Spleen (tissue), 11 donors: ENCODE measurements around the gene PREP. TPM values are rescaled to one million over a fixed set of nuclear protein-coding genes. Genes with fewer than 3 reads are reported as not detected.

Source experiments
- DNase-seq: peaks from one replicate; pipeline ENCODE4 v3.0.0-alpha.2; 2020
- H3K27ac ChIP-seq, 8 donors: fragments of 200-600 bp; sonication (generic) in 7 of 8; 1 replicate in 4 of 8; 2 replicates in 4 of 8; pipeline versions ENCODE4 v1.5.0 to v1.8.0; 2016 to 2021; ENCODE audit warnings: inconsistent platforms in 4 of 8, mild to moderate bottlenecking in 4 of 8, moderate library complexity in 1 of 8
- H3K27me3 ChIP-seq, 7 donors: fragments of 200-600 bp; sonication (generic) in 6 of 7; replicated peaks in 1 of 7; 1 replicate in 4 of 7; 2 replicates in 3 of 7; pipeline versions ENCODE4 v1.5.0 to v1.8.0; 2016 to 2021; ENCODE audit warnings: inconsistent platforms in 3 of 7, mild to moderate bottlenecking in 1 of 7
- H3K36me3 ChIP-seq, 6 donors: fragments of 200-600 bp; sonication (generic) in 5 of 6; 1 replicate in 4 of 6; 2 replicates in 2 of 6; pipeline versions ENCODE4 v1.5.0 to v1.8.0; 2016 to 2021; ENCODE audit warnings: inconsistent platforms in 2 of 6
- H3K4me1 ChIP-seq, 6 donors: fragments of 200-600 bp; sonication (generic) in 5 of 6; 1 replicate in 3 of 6; 2 replicates in 3 of 6; pipeline versions ENCODE4 v1.5.0 to v1.8.0; 2016 to 2021; ENCODE audit warnings: inconsistent platforms in 3 of 6
- H3K4me3 ChIP-seq, 8 donors: fragments of 200-600 bp; sonication (generic) in 7 of 8; 1 replicate in 4 of 8; 2 replicates in 4 of 8; pipeline versions ENCODE4 v1.5.0 to v1.8.0; 2016 to 2021; ENCODE audit warnings: inconsistent platforms in 4 of 8, mild to moderate bottlenecking in 4 of 8, moderate library complexity in 2 of 8
- H3K9me3 ChIP-seq, 8 donors: fragments of 200-600 bp; sonication (generic) in 7 of 8; 1 replicate in 4 of 8; 2 replicates in 4 of 8; pipeline versions ENCODE4 v1.5.0 to v1.8.0; 2016 to 2021; ENCODE audit warnings: inconsistent platforms in 4 of 8
- POLR2A ChIP-seq, 3 donors: fragments of 450-650 bp; IDR thresholded peaks; one replicate each; pipeline ENCODE4 v1.5.1; 2017; ENCODE audit warnings: antibody characterized with exemption in 3 of 3, mild to moderate bottlenecking in 1 of 3
- POLR2AphosphoS5 ChIP-seq, 3 donors: sonication (generic); formaldehyde crosslinking; IDR thresholded peaks; one replicate each; pipeline ENCODE4 v1.5.1; 2017; ENCODE audit warnings: antibody characterized with exemption in 3 of 3
- WGBS, 5 donors: extraction: QIAGEN DNeasy Blood & Tissue Kit in 3 of 5; methylation state at CpG; one replicate each; pipeline versions ENCODE4 v1.1.5 to v1.1.7; 2013 to 2018; 5-methylcytosine and 5-hydroxymethylcytosine counted together
- intact Hi-C: fragments of 100-400 bp; cut with DNase I; formaldehyde crosslinking; loops from one replicate; pipeline ENCODE4 v1.15.0; 2023; ENCODE audit warnings: low total_unique reads
- polyA plus RNA-seq, 3 donors: library from polyadenylated mRNA; stranded (reverse); fragments of 200-250 nt; gene quantifications; one replicate each; pipeline ENCODE4 v1.2.1, GENCODE V29; 2013
- total RNA-seq, 7 donors: library from RNA; depleted of rRNA in 3 of 7; stranded (reverse); fragments of >200 nt in 3 of 7; fragmentation: NEBNext Ultra II Directional in 4 of 7; extraction: Animal tissue kit (Norgen Biotek cat#: 25700) in 4 of 7; gene quantifications; one replicate each; pipeline versions ENCODE4 v1.1.0 to v1.2.1, GENCODE V29; 2016 to 2021
- TF ChIP-seq, protein P1 (sequence below), 11 experiments: fragments of 200-600 bp in 7 of 11; fragments of 450-650 bp in 4 of 11; sonication (generic) in 4 of 11; IDR thresholded peaks in 8 of 11; conservative IDR thresholded peaks in 3 of 11; 1 replicate in 7 of 11; 2 replicates in 4 of 11; pipeline versions ENCODE4 v1.4.0 to v1.8.0; 2016 to 2021; ENCODE audit warnings: antibody characterized with exemption in 11 of 11, inconsistent platforms in 4 of 11, mild to moderate bottlenecking in 1 of 11
- donor health status: healthy with polysubstance abuse.
- donor health status: DM: no; HTN: no; CAD: no; lungs with moderate emphysema.
- donor health status: DM: no; HTN: no; CAD: no.
- donor health status: Bipolar disorder and iron deficiency.
- donor health status: healthy.
- donor health status: DM: no; HTN: no; CAD: no.
- donor health status: DM: yes; HTN: yes; CAD: no.

The PREP gene
- total and polyA plus RNA-seq, 10 donors, result 9.8 to 22.9 (median 18.5) TPM

DNA sequence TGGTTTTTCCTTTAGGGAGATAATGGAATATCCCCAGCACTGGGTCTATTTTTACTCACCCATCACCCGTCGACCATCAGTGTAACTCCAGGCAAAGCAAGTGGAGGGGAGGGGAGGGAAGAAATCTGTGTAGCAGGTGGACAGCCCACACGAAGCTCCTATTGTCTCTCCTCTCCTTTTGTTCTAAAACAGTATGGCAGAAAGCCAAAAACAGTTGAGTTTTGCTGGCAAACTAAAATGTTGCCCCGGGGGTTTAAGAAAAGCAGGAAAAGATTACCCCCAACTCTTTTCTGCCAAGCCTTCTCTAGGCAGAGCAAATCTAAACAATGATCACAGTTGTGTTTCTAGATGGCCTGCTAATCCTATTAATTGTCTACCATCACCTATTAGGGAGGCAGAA, 89.7 kb downstream of the PREP start:
- Histone ChIP-seq H3K36me3 (peaks cover 0 to 92% (median 9%) of the 10 kb centered on the region in 6 donors), H3K27ac (no peak overlapping the region), H3K27me3 (no peaks in the 10 kb centered on the region), H3K4me3 (no peak overlapping the region), H3K4me1 (no peaks in the 10 kb centered on the region), H3K9me3 (no peaks in the 10 kb centered on the region)
- TF ChIP-seq POLR2A (IDR thresholded peaks at IDR 0.05) (no peak), POLR2AphosphoS5 (IDR thresholded peaks at IDR 0.05) (no peak)
- TF ChIP-seq, protein P1, sequence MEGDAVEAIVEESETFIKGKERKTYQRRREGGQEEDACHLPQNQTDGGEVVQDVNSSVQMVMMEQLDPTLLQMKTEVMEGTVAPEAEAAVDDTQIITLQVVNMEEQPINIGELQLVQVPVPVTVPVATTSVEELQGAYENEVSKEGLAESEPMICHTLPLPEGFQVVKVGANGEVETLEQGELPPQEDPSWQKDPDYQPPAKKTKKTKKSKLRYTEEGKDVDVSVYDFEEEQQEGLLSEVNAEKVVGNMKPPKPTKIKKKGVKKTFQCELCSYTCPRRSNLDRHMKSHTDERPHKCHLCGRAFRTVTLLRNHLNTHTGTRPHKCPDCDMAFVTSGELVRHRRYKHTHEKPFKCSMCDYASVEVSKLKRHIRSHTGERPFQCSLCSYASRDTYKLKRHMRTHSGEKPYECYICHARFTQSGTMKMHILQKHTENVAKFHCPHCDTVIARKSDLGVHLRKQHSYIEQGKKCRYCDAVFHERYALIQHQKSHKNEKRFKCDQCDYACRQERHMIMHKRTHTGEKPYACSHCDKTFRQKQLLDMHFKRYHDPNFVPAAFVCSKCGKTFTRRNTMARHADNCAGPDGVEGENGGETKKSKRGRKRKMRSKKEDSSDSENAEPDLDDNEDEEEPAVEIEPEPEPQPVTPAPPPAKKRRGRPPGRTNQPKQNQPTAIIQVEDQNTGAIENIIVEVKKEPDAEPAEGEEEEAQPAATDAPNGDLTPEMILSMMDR (IDR thresholded peaks at IDR 0.05 in 8 of 11, conservative IDR thresholded peaks at IDR 0.05 in 3 of 11), result no peak
- WGBS, 5 donors, result 85 to 95% (median 88%) methylated on average over 4 of the region's 4 CpGs
- DNase-seq, result no peak
- intact Hi-C loops, result no loop called here

DNA sequence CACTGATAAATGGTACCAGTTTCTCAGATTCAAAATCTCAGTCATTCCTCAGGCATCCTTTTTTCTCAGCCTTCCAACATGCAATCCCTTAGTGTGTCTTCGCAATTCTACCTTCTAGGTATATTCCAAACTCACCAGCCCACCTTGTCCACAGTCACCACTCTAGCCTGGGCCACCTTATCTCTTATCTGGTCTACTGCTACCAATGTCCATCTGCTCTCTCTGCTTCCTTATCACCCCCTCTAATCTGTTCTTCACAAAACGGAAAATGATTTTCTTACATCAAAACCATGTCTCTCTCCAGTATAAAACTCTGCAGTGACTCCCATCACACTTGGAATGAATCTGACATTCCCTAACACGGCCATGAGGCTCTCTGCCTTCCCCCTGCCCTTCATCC, 91.9 kb downstream of the PREP start:
- no peak for DNase-seq
- Histone ChIP-seq H3K27ac (no peak overlapping the region), H3K36me3 (peaks cover 0 to 93% (median under 1%) of the 10 kb centered on the region in 6 donors), H3K9me3 (no peaks in the 10 kb centered on the region), H3K4me1 (no peaks in the 10 kb centered on the region), H3K4me3 (no peak overlapping the region), H3K27me3 (no peaks in the 10 kb centered on the region)
- WGBS, 5 donors, result 93 to 96% (median 94%) methylated on average over 3 of the region's 3 CpGs
- intact Hi-C loops, result no loop called here
- TF ChIP-seq, protein P1 (IDR thresholded peaks at IDR 0.05 in 8 of 11, conservative IDR thresholded peaks at IDR 0.05 in 3 of 11), result no peak
- TF ChIP-seq POLR2A (IDR thresholded peaks at IDR 0.05) (no peak), POLR2AphosphoS5 (IDR thresholded peaks at IDR 0.05) (no peak)

DNA sequence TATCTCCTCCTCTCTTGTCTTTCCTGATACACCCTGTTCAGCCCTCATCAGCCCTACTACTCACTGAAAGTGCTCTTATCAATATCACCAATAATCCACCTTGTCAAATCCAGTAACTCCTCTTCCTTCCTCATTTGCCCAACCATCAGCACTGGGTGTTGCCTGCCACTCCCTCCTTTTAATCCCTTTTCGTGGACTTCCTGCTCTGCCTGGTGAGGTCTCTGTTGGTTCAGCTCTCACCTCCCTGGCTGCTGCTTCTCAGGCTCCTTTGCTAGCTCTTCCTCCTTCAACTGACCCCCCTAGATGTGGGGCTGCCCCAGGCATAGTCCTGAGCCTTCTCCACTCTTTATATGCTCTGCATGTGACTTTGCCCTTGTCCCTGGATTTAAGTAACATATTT, 92.5 kb downstream of the PREP start:
- H3K27ac ChIP-seq, result no peak overlapping the region
- WGBS, 5 donors, result 48 to 77% (median 64%) methylated on average over 1 of the region's 1 CpG
- no peaks in the 10 kb centered on the region for H3K27me3 ChIP-seq
- TF ChIP-seq POLR2A (IDR thresholded peaks at IDR 0.05) (no peak), POLR2AphosphoS5 (IDR thresholded peaks at IDR 0.05) (no peak)
- TF ChIP-seq, protein P1 (IDR thresholded peaks at IDR 0.05 in 8 of 11, conservative IDR thresholded peaks at IDR 0.05 in 3 of 11), result no peak
- H3K4me3 ChIP-seq, result no peak overlapping the region
- H3K9me3 ChIP-seq, result no peaks in the 10 kb centered on the region
- DNase-seq, result no peak
- no peaks in the 10 kb centered on the region for H3K4me1 ChIP-seq
- H3K36me3 ChIP-seq, result peaks cover 0 to 92% (median 0%) of the 10 kb centered on the region in 6 donors
- intact Hi-C loops, result no loop called here

DNA sequence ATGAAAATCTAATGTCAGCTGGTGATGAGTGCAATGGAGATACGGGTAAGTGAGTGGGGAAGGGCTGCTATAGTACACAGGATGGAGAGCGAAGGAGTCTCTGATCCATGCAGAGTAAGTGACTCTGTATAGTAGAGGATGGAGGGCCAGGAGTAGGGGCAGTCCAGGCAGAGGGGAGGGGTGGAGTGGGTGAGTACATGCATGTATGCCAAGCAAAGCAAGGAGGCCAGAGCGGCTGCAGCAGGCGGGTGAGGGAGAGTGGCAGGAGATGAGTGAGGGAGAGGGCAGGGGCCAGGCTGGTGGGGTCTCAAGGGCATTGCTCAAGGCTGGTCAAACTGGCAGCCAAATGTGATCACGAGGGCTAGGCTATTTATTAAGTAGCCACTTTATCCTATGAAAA, 94.0 kb downstream of the PREP start:
- 78 to 93% (median 84%) methylated on average over 5 of the region's 5 CpGs for WGBS, 5 donors

More for the DNA sequence above, 94.0 kb downstream of the PREP start:
- no peak overlapping the region for H3K4me3 ChIP-seq
- TF ChIP-seq, protein P1 (IDR thresholded peaks at IDR 0.05 in 8 of 11, conservative IDR thresholded peaks at IDR 0.05 in 3 of 11), result no peak
- no peak for TF ChIP-seq POLR2A (IDR thresholded peaks at IDR 0.05)
- TF ChIP-seq POLR2AphosphoS5 (IDR thresholded peaks at IDR 0.05), result no peak
- intact Hi-C loops, result no loop called here
- DNase-seq, result no peak
- no peak overlapping the region for H3K27ac ChIP-seq
- no peaks in the 10 kb centered on the region for H3K27me3 ChIP-seq
- no peaks in the 10 kb centered on the region for H3K4me1 ChIP-seq
- H3K9me3 ChIP-seq, result no peaks in the 10 kb centered on the region
- peaks cover 0 to 77% (median 0%) of the 10 kb centered on the region in 6 donors for H3K36me3 ChIP-seq
